ENCODE measurements around the gene MCUB. TPM values are rescaled to one million over a fixed set of nuclear protein-coding genes. Genes with fewer than 3 reads are reported as not detected.

Gene MCUB
- total RNA-seq, 1 donor from 2014 or later: 29.2 TPM

GRCh38 chr4:109708435-109708834, 148.4 kb downstream of the MCUB start:
- H3K36me3 ChIP-seq (ENCODE audit: control insufficient read depth, insufficient read depth, low read length): no peaks in the 10 kb centered on the region
- no peak overlapping the region for H3K4me3 ChIP-seq (ENCODE audit: low read depth, low read length)
- no peak for TF ChIP-seq CTCF (IDR thresholded peaks at IDR 0.05; ENCODE audit: insufficient read depth, low read length, poor library complexity, severe bottlenecking)
- no peak for DNase-seq (ENCODE audit: low read depth)
- no peaks in the 10 kb centered on the region for H3K27me3 ChIP-seq (ENCODE audit: control insufficient read depth, insufficient read depth, low read length)

- Histone ChIP-seq H3K36me3 (ENCODE audit: control insufficient read depth, insufficient read depth, low read length) (no peaks in the 10 kb centered on the region), H3K4me3 (ENCODE audit: low read depth, low read length) (no peak overlapping the region), H3K27me3 (ENCODE audit: control insufficient read depth, insufficient read depth, low read length) (no peaks in the 10 kb centered on the region)
- DNase-seq (ENCODE audit: low read depth): no peak
- TF ChIP-seq CTCF (IDR thresholded peaks at IDR 0.05; ENCODE audit: insufficient read depth, low read length, poor library complexity, severe bottlenecking): no peak
Observed at GRCh38 chr4:109708990-109709389, 148.9 kb downstream of the MCUB start.

- H3K36me3 ChIP-seq (ENCODE audit: control insufficient read depth, insufficient read depth, low read length): no peaks in the 10 kb centered on the region
- DNase-seq (ENCODE audit: low read depth): no peak
- TF ChIP-seq CTCF (IDR thresholded peaks at IDR 0.05; ENCODE audit: insufficient read depth, low read length, poor library complexity, severe bottlenecking): no peak
- no peaks in the 10 kb centered on the region for H3K27me3 ChIP-seq (ENCODE audit: control insufficient read depth, insufficient read depth, low read length)
- H3K4me3 ChIP-seq (ENCODE audit: low read depth, low read length): no peak overlapping the region
Observed at GRCh38 chr4:109713500-109713899, 153.5 kb downstream of the MCUB start.

- Histone ChIP-seq H3K4me3 (ENCODE audit: low read depth, low read length) (no peak overlapping the region), H3K27me3 (ENCODE audit: control insufficient read depth, insufficient read depth, low read length) (no peaks in the 10 kb centered on the region), H3K36me3 (ENCODE audit: control insufficient read depth, insufficient read depth, low read length) (no peaks in the 10 kb centered on the region)
- TF ChIP-seq CTCF (IDR thresholded peaks at IDR 0.05; ENCODE audit: insufficient read depth, low read length, poor library complexity, severe bottlenecking): no peak
- no peak for DNase-seq (ENCODE audit: low read depth)
Observed at GRCh38 chr4:109718759-109719158, 158.7 kb downstream of the MCUB start.

- H3K4me3 ChIP-seq (ENCODE audit: low read depth, low read length): no peak overlapping the region
- TF ChIP-seq CTCF (IDR thresholded peaks at IDR 0.05; ENCODE audit: insufficient read depth, low read length, poor library complexity, severe bottlenecking): no peak
- no peak for DNase-seq (ENCODE audit: low read depth)
- H3K27me3 ChIP-seq (ENCODE audit: control insufficient read depth, insufficient read depth, low read length): no peaks in the 10 kb centered on the region
- H3K36me3 ChIP-seq (ENCODE audit: control insufficient read depth, insufficient read depth, low read length): no peaks in the 10 kb centered on the region
Observed at GRCh38 chr4:109719604-109720003, 159.6 kb downstream of the MCUB start.

- H3K4me3 ChIP-seq (ENCODE audit: low read depth, low read length): no peak overlapping the region
- DNase-seq (ENCODE audit: low read depth): no peak
- TF ChIP-seq CTCF (IDR thresholded peaks at IDR 0.05; ENCODE audit: insufficient read depth, low read length, poor library complexity, severe bottlenecking): no peak
- no peaks in the 10 kb centered on the region for H3K27me3 ChIP-seq (ENCODE audit: control insufficient read depth, insufficient read depth, low read length)
- H3K36me3 ChIP-seq (ENCODE audit: control insufficient read depth, insufficient read depth, low read length): no peaks in the 10 kb centered on the region
Observed at GRCh38 chr4:109721033-109721432, 161.0 kb downstream of the MCUB start.

All from kidney epithelial cell (primary cell).